GM13976 (cell line): ENCODE measurements around the gene PNLIPRP2.

Experiments used
- DNase-seq: peaks from one replicate; pipeline ENCODE4 v3.0.0; 2012; ENCODE audit warnings: low spot score
- in situ Hi-C: fragments of 300-500 bp; cut with MboI; formaldehyde crosslinking; loops from one replicate; pipeline ENCODE4 v1.12.0; 2022; ENCODE audit warnings: low sequenced_read_pairs, mixed read lengths, inconsistent platforms; ENCODE audit not compliant: unreplicated experiment
- TF ChIP-seq, protein P1 (sequence below): IDR thresholded peaks from 2 replicates; pipeline ENCODE4 v1.5.1; 2012; ENCODE audit warnings: borderline replicate concordance, mild to moderate bottlenecking; ENCODE audit not compliant: insufficient read depth; ENCODE audit errors: extremely low read depth, missing control alignments, control extremely low read depth

Gene PNLIPRP2

DNA sequence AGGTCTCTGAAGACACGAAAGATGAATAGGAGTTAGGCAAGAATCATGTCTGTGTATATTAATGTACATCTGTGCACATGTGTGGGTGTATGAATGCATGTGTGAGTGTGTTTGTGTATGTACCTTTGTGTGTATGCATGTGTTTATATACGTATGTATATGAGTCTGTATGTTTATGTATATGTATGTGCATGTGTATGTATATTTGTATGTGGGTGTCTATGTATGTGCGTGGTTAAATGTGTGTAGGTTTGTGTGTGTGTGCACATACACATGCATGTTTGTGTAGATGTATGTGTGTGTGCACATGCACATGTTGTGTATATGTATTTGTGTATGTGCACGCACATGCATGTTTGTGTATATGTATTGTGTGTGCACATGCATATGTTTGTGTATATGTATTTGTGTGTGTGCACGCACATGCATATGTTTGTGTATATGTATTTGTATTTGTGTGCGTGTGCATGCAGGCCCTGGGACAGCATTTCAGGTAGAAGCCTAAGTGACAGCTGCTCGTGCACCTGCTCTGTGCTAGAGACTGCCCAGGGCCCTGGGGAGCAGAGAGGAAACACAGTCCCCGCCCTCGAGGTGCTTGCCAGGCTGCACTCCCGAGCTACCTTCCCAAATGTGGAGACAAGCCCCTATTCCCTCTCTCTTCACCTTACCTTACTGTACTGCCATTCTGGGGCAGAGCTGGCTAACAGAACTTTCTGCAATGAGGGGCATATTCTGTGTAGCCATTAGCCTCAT, 17.9 kb upstream of the PNLIPRP2 start:
- DNase-seq: no peak
- in situ Hi-C loops: no loop called here
- TF ChIP-seq, protein P1, sequence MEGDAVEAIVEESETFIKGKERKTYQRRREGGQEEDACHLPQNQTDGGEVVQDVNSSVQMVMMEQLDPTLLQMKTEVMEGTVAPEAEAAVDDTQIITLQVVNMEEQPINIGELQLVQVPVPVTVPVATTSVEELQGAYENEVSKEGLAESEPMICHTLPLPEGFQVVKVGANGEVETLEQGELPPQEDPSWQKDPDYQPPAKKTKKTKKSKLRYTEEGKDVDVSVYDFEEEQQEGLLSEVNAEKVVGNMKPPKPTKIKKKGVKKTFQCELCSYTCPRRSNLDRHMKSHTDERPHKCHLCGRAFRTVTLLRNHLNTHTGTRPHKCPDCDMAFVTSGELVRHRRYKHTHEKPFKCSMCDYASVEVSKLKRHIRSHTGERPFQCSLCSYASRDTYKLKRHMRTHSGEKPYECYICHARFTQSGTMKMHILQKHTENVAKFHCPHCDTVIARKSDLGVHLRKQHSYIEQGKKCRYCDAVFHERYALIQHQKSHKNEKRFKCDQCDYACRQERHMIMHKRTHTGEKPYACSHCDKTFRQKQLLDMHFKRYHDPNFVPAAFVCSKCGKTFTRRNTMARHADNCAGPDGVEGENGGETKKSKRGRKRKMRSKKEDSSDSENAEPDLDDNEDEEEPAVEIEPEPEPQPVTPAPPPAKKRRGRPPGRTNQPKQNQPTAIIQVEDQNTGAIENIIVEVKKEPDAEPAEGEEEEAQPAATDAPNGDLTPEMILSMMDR: no peak

DNA sequence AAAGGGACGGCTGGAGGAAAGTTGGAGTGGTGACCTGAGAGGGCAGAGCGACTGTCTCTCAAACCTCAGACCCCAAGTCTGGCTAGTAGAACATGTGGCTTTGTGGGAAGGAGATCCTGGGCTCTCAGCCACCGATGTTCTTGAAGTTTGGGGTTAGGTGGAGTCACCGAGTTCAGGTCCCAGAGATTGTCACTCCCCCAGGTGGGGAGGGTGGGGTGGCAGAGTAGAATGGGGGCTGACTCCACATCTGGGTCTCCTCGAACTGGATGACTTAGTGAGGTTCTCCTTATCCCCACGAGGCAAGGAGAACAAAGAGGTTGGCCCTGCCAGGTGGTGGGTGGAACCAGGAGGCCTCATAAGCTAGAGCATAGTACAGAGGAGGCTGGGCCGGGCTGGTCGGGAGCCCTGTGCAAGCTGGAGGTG, 14.7 kb upstream of the PNLIPRP2 start:
- no peak for DNase-seq
- TF ChIP-seq, protein P1: no peak
- in situ Hi-C loops: no loop called here

DNA sequence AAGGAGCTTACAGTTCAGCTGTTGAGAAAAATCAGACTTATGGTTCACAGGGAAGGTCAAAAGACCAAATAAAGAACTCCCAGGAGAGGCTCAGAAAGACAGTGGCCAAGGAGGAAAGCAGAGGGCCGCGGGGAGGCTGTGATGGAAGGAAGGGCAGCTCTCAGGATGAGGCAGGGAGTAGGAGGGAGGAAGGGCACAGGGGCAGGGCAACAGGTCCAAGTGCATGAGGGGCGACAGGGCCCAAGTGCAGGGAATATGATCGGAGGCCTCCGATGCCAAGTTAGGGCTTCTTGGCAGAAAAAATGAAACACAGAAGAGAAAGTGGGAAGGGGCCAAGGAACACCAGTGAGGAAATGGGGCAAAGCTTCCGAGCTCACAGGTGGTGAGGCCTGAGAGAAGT, 13.4 kb upstream of the PNLIPRP2 start:
- TF ChIP-seq, protein P1: no peak
- DNase-seq: no peak
- in situ Hi-C loops: no loop called here

DNA sequence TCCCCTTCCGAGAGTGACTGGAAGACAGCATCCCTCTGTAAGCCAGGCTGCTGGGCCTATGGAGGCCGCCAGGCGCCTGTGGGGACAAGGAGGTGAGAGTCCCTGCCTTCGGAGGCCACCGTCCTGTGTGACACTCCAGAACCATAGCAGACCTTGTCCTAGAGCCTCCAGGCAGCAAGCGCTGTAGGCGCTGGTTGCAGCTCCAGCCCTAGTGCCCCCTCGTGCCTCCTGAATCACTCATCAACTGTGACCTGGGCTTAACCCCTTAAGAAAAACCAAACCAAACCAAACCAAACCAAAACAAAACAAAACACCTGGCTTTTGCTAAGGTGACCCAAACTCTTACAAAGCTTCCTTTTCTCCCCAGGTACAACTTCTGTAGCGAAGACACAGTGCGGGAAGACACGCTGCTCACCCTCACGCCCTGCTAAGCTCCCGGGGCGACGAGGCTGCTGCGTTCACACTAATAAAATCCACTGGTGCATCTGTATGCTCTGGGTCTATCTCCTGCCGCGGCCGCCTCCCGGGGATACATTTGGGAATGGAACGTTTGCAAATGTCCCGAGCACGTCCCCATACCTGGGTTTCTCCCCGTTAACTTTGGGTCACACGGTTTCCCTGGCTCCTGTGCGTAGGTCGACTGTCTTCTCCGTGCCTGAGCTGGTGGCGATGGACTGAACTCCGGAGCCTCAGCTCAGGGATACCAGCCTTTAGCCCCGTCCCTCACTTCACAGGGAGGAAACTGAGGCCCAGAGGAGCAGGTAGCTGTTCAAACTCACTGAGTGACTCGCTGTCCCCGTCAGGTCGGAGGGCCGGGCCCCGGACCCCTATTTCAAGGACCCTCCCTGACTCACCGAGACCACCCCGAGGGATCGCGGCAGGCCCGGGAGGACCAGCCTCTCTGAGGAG, 11.8 kb upstream of the PNLIPRP2 start:
- in situ Hi-C loops: no loop called here
- no peak for DNase-seq
- TF ChIP-seq, protein P1: no peak

DNA sequence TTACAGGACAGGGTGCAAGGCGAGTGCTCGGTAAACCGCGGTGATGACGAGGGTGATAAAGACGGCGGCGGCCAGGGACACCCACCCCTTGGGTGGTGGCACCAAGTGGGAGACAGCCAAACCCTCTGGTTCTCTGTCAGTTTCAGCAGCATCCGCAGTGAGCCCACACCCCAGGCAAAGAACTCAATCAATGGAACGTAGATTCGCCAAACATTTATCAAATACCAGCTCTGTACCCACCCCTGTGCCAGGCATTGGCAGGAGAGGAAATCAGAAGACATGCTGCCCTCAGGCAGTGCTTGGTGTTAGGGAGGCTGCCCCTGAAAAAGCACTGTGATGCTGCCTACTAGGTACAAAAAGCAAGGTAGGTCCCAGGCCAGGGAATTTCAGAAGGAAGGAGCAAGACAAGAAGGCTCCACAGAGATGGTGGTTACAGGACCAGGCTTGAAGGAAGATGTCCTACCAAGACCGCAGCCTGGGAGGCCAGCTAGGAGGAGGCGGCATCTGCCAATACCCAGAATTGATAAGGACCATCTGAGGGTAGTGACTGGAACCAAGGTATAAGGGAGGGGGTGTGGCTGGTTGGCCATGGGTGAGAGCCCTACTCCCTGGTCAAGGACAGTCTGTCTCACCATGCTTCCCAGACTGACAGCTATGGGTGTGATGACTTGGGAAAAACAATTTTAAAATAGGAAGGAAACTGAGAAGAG, 10.2 kb upstream of the PNLIPRP2 start:
- no peak for DNase-seq
- in situ Hi-C loops: no loop called here
- TF ChIP-seq, protein P1: no peak

DNA sequence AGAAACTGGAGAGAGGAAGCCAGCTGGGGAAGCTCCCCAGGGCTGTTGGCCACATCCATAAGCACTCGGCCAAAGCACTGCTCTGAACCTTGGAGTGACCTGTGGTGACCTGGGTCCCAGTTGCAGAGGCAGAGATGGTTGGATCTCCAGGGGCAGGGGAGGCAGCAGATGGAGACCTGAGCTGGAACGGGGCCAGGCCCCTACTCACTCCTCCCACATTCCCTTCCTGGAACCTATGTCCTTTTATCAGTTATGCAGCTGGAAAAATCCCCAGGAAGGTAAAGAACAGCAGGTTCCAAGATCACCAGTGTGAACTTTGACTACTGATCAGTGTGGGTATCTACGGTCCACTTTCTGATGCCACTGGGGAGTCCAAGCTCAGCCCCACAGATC, 9.6 kb upstream of the PNLIPRP2 start:
- DNase-seq: no peak
- TF ChIP-seq, protein P1: no peak
- in situ Hi-C loops: no loop called here
